ENCODE data around the gene CD200.
"Not testable (repeated sequence)": the region's sequence is repeated elsewhere in the genome, so short reads cannot be mapped to it uniquely, and the experiment has no call there.

The CD200 gene

DNA sequence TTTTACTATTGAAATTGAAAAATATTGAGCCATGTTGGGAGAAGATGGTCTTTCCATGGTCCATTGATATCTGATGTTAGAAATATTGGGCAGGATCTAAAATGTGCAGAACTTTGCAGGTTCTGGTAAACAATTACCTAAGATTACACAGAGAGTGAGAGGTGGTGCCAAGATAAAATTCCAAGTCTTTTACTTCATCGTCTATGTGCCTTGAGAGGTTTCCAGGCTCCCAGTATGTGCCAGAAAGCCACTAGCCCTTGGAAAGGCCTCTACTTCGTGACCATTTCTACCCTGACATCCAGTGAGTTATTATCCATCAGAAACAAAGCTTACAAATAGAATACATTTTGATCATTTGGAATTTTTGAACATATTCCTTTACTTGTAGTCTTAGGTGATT lies 27.6 kb downstream of the CD200 start:
- DNase-seq (ENCODE audit: low read depth in 2 of 2) = no peak

DNA sequence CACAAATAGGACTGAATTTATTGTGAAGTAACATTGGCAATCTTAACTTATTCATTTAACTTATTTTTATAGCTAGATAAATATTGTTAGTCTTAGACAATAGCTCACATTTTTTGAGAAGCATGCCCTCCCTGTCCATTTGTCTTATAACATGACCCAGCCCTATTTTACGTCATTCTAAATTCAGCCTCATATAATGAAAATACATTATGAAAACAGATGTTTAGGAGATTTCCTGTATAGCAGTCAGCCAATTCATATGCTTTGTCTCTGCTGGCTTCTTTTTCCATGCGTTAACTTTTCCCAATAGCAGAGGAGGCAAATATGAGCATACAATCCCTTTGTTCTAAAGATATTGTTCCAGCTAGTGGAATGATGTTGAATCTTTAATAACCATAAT lies 29.3 kb downstream of the CD200 start:
- no peak for DNase-seq (ENCODE audit: low read depth in 2 of 2)

DNA sequence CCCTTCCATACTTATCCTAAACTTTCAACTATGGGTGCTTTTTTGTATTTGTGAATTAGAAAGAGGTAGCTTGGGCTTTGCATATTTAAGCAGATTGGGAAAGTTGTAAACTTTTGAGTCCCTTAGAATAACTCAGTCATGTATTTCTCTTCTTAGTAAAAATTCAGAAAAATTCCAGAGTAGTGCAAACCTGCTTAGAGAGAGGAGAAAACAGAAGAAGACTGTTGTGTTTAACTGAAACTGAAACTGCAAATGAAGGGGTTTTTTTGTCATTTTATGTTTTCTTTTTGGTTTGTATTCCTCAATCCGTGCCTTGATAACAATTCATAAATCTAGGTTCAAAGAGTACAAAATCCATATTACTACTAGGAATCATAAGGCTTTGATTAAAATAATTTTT lies 31.3 kb downstream of the CD200 start:
- no peak for DNase-seq (ENCODE audit: low read depth in 2 of 2)

DNA sequence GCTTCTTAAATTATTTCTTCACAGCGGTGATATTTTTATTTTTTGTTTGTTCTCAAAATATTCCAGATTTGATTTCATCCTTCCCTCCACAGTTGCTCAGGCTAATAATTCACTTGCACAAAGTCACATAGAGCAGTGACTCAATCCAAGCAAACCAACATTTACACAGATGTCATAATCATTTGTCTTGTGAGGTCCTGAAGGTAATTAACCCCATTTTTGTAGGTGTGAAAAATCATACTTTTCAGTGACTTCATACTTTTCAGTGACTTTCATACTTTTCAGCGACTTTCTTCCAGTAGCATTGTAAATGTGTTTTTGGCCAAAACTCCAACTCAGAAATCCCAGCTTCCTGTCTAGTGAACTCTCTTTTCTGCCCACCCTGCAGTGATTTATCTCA lies 32.1 kb downstream of the CD200 start:
- no peak for DNase-seq (ENCODE audit: low read depth in 2 of 2)

DNA sequence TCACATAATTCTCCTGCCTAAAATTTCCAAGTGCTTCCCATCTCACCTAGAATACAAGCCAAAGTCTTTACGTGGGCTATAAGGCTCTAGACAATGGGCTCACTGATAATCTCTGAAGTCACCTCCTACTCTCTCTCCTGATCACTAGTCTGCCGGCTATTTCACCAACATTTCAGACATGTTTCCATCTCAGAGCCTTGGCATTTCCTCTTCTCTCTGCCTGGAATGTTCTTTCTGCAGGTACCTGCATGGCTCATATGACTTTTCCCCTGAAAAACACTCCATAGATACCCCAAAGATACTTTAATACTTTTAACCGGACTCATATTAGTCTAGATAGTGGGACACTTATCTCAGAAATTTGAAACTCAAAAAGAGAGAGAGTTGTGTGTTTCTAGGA lies 32.7 kb downstream of the CD200 start:
- no peak for DNase-seq (ENCODE audit: low read depth in 2 of 2)

DNA sequence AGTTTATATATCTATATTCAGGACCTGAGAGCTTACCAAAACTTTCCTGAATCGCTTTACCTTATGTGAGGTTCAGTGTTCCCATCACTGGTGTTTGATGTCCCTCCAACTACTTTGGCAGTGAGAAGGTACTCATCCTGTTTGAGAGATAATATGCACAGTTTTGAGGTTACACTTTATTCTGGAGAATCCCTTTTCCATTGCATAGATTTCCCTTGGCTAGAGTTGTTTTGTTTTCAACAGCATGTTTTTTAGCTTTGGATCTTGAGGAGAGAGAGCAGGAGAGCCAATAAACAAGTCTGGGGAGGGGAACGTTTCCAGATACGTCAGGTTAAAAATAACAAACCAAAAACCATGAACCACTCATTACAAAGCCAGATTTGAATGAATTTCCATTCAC lies 33.6 kb downstream of the CD200 start:
- DNase-seq (ENCODE audit: low read depth in 2 of 2) = no peak

DNA sequence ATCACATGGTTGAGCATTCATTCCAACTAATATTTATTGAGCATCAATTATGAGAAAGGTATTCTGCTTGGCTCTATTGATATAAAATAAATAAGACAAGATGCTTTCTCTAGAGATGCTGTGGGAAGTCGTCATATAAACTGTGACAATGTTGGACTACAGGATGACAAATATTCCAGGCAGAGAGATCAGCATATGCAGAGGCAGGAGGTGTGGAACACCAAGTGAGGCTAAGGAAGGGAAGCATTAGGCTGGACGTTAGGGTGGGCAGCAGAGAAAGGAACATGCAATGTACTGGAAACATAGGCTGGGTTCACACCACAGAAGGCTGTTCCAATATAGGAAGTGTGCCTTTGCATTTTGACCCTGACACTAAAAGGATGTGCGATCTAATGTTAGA lies 38.6 kb downstream of the CD200 start:
- no peak for DNase-seq (ENCODE audit: low read depth in 2 of 2)

DNA sequence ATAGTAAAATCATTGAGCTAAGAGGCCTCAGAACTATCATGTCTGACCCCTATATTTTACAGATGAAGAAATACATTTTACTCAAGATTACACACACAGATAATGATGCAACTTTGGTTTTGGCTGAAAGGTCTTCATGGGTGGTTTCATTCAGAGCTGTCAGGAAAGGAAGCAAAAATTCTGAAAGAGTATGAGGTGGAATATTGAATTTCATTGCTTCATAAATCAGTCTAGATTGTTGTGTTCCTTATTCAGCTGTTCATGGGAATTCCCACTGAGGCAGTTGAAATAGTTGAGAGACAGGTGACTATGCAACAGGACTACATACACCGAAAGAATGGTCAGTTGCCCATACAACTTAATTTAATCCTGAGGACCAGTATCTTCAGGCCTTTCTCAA lies 39.4 kb downstream of the CD200 start:
- no peak for DNase-seq (ENCODE audit: low read depth in 2 of 2)

DNA sequence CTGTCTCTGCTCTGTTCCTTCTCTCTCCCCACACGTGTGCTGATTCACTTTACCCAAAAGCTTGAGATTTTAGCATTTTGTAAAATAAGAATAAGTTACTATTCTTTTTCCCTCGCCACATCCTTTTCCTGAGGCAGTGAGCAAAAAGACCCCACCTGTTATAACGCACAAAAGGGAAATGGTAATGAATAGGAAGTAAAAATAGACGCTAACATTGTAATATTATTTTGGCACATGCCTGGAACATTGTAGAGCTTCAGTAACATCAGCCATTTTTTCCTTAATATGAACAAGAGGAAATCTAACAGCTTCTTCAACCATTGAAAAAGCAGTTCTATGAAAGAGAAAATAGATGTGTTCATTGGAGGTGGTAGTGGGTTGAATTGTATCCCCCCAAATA lies 40.5 kb downstream of the CD200 start:
- DNase-seq (ENCODE audit: low read depth in 2 of 2) = no peak

DNA sequence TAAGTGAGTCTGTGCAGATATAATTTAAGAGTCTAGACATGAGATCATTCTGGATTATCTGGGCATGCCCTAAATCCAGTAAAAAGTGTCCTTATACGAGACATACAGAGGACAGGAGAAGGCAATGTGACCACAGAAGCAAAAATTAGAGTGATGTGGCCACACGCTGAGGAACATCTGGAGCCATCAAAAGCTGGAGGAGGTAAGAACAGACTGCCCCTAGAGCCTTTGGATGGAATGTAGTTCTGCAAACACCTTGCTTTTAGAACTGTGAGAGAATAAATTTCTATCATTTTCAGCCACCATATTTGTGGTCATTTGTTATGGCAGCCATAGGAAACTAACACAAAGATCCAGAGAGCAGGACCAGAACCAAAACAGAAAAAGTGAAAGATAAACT lies 41.0 kb downstream of the CD200 start:
- no peak for DNase-seq (ENCODE audit: low read depth in 2 of 2)

DNA sequence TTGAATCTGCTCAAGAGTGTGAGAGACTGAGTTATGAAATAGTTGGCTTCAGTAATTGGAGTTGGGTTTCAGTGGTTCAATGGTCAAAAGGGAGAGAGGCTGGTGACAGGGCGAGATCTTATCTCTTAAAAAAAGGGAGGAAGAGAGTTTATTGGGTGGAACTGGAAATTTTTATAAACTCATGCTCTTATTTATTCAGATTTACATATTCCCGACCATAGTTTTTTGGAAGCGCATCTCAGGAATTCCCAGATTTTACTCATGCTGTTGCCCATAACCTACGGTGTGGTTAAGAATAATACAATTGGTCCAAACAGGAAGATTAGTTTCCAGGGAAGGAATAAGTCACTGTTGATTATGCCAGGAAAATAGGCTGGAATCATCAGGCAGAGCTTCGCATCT lies 41.4 kb downstream of the CD200 start:
- DNase-seq (ENCODE audit: low read depth in 2 of 2) = no peak

DNA sequence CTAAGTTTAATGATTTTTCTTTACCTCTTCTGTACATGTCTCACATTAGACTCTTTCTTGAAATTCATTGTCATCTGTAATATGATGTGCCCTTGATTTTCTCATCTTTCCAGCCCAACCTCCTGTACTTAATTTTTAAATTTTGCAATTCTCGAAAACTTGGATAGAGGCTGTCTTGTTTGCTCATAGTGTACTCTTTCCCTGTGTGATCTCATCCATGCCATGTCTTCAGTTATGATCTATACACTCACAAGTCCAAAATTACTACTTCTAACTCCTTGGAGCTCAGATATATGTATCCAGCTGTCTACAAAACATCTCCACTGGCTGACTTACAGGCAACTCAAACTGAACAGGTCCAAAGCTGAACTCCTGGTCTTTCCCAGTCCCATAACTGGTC lies 42.2 kb downstream of the CD200 start:
- no peak for DNase-seq (ENCODE audit: low read depth in 2 of 2)

DNA sequence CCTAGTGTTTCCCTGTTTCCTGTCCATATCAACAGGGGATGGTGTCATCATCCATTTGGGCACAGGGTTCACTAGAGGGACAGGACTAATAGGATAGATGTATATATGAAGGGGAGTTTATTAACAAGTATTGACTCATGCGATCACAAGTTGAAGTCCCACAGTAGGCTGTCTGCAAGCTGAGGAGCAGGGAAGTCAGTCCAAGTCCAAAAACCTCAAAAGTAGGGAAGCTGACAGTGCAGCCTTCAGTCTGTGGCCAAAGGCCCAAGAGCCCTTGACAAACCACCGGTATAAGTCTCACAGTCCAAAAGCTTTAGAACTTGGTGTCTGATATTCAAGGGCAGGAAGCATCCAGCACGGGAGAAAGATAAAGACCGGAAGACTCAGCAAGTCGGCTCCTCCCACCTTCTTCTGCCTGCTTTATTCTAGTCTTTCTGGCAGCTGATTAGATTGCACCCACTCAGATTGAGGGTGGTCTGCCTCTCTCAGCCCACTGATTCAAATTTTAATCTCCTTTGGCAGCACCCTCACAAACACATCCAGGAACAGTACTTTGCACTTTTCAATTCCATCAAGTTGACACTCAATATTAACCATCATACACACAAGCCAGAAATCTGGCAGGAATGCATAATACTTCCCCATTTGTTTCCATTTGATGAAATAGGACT lies 43.4 kb downstream of the CD200 start:
- no peak for DNase-seq (ENCODE audit: low read depth in 2 of 2)

DNA sequence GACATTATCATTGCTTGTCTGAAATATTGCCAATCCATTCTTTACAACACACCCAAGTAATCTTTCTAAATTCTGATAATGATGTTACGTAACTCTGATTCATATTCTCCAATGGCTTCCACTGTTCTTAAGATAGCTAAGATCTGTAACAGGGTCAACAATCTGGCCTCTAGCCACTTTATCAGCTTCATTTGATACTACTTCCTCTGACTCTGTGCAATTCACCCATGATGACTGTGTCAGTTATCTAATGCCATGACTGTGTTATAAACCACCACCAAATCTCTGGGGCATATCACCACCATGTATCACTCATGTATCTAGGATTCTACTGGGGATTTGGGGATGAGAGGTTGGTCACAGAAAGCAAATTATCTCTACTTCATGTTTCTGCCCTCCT lies 44.0 kb downstream of the CD200 start:
- DNase-seq (ENCODE audit: low read depth in 2 of 2) = no peak

DNA sequence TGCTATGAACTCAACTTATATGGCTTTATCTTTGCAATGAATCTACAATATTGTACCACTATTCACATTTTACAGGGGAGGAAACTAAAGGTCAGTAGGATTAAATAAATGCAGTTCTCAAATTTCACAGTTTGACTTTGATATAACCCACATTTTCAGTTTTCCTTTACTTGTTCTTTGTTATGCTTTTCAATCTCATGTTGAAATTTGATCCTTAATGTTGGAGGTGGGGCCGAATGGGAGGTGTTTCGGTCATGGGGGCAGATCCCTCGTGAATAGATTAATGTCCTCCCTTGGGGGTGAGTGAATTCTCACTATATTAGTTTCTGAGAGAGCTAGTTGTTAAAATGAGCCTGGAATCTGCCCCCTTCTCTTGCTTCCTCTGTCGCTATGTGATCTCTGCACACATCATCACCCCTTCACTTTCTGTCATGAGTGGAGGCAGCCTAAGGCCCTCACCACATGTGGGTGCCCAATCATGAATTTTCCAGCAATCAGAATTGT lies 44.7 kb downstream of the CD200 start:
- DNase-seq (ENCODE audit: low read depth in 2 of 2) = no peak

DNA sequence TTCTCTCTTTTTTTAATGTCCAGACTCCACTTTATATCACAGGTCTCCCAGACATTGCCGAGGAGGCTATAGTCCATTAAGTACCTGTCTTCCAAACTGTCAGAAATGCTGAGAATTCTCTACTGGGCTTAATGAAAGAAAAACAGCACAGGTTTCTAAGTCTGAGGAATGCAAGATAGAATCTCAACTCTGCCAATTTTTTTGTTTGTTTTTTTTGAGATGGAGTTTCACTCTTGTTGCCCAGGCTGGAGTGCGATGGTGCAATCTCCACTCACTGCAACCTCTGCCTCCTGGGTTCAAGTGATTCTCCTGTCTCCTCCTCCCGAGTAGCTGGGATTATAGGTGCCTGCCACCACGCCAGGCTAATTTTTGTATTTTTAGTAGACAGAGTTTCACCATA lies 45.4 kb downstream of the CD200 start:
- DNase-seq (ENCODE audit: low read depth in 2 of 2) = not testable (repeated sequence)

DNA sequence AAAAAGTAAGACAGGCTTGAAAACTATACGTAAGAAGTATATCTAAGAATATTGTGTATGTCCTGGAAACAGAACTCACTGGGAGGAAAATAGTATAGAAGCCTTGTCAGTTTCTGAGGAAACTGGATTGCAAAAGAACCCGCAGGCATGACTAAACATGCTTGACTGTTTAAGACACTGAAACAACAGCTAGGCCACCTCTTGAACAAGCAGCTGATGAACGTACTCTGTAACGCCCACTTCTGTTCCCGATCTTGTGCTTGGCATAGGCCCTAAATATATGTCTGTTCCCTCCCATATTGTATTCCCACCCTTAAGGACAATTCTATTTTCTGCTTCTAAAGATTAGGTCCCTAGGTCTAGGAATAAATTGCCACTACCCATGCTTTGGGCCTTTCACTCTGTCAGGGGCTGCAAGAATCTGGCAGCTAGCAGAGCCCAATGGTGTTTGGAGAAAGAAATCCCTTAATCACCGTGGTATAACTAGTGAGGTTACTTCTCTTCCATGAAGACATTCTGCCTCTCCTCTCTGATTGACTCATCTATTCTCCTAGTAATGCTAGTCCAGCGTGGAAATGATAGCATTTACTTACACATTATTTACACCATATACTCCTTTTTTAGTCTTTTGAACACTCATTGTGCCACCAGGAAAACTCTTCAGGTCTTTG lies 46.2 kb downstream of the CD200 start:
- DNase-seq (ENCODE audit: low read depth in 2 of 2) = no peak

DNA sequence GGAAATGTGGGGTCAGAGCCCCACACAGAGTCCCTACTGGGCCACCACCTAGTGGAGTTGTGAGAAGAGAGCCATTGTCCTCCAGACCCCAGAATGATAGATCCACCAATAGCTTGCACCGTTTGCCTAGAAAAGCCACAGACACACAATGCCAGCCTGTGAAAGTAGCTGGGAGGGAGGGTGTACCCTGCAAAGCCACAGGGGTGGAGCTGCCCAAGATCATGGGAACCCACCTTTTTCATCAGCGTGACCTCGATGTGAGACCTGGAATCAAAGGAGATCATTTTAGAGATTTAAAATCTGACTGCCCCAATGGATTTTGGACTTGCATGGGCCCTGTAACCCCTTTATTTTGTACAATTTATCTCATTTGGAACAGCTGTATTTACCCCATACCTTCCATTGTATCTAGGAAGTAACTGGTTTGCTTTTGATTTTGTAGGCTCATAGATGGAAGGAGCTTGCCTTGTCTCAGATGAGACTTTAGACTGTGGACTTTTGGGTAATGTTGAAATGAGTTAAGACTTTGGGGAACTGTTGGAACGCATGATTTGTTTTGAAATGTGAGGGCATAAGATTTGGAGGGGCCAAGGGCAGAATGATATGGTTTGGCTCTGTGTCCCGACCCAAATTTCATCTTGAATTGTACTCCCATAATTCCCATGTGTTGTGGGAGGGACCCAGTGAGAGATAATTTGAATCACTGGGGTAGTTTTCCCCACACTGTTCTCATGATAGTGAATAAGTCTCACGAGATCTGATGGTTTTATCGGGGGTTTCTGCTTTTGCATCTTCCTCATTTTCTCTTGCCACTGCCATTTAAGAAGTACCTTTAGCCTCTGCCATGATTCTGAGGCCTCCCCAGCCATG lies 49.0 kb downstream of the CD200 start:
- no peak for DNase-seq (ENCODE audit: low read depth in 2 of 2)

DNA sequence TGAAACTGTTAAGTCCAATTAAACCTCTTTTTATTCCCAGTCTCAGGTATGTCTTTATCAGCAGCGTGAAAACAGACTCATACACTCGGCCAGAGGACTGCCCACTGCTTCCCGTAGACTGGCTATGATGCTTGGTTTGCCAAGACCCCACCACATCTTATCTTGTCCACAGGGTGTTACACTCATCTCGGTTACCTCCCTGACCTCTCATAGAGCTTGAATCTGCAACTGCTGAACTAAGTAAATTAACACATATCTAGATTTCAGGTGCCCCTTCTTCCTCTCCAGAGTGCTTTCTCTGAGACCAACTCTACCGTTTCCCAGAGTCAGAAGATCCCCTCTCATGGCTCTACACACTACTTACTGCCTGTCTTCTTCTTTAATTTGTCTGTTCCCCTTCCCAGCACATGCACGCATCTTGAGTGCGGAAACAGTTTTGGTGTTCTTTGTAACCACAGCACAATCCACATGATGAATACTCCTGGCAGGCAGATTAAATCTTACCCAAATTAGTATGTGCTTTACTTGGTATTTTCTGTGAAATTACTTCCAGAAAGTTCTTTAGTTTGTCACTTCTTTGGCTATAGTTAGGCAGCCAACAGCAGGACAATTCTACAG lies 49.7 kb downstream of the CD200 start:
- no peak for DNase-seq (ENCODE audit: low read depth in 2 of 2)

DNA sequence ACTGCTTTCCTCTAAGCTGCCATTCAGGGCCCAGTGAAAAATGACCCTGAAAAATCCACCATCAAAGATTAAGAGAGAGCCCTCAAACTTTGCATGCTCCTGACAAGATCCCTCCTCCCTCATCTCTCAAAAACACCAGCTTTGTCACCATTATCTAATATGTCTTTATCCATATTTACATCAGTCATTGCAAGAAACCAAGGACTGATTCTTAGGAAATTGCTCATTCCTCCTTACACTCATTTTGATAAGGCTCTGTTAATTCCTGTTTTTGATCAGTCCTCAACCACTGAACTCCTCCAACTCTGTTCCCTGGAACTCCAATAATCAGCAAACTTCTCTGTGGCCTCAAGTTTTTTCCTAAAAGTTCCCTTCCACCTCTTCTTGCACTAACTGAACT lies 51.8 kb downstream of the CD200 start:
- no peak for DNase-seq (ENCODE audit: low read depth in 2 of 2)

DNA sequence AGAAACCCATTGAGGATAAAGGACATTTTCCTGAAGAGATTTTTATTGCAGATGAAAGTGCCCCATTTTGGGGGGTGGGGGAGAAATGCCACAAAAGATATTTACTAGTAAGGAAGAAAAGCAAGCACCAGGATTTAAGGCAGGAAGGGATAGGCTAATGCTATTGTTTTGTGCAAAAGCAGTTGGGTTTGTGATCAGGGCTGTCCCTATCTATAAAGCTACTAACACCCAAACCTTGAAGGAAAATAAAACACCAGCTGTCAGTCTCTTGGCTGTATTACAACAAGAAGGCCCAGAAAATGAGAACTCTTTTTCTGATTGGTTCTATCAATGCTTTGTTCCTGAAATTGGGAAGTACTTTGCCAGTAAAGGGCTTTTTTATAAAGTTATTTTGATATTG lies 56.0 kb downstream of the CD200 start:
- DNase-seq (ENCODE audit: low read depth in 2 of 2) = no peak

DNA sequence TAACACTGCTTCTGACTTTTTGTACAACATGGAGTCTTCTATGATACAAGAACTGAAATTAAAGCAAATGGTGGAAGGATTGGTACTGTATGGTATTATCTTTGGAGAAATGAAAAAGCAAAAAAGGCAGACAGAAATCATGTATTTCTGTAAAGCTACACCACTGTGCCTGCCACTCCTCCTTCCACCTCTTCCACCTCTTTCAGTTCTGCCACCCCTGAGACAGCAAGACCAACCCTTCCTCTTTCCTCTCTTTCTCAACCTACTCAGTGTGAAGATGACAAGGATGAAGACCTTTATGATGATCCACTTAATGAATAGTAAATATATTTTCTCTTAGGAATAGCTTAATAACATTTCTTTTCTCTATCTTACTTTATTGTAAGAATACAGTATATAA lies 57.0 kb downstream of the CD200 start:
- DNase-seq (ENCODE audit: low read depth in 2 of 2) = no peak

All from stimulated activated CD4-positive, alpha-beta T cell treated with anti-CD3 and anti-CD28 coated beads, Interleukin-12 subunit alpha, Interleukin-12 subunit beta, amount 100 ng/mL, for 24 hours (primary cell).